ENCODE data around the gene NHSL2. TPM values are rescaled to one million over a fixed set of nuclear protein-coding genes. Genes with fewer than 3 reads are reported as not detected.

The NHSL2 gene
- total RNA-seq, 1 experiment from 2014 or later: 0.07 TPM

GRCh38 chrX:72031118-72031517 lies 120.5 kb downstream of the NHSL2 start:
- POLR2A ChIA-PET (ENCODE audit: unreplicated experiment): no interaction called here
- CTCF ChIA-PET: no interaction called here
- H3K79me2 ChIP-seq (ENCODE audit: low read length): no peaks in the 10 kb centered on the region
- no peak for ATAC-seq
- H3K4me2 ChIP-seq (ENCODE audit: low read length): no peak overlapping the region
- H3K36me3 ChIP-seq (ENCODE audit: low read depth, low read length): no peaks in the 10 kb centered on the region
- intact Hi-C loops (cut with micrococcal nuclease): no loop called here
- no TSS peak for BruUV-seq (replicated peaks)
- H3F3A ChIP-seq (ENCODE audit: low read length, unreplicated experiment): peaks cover 4% of the 10 kb centered on the region
- H3K9ac ChIP-seq (ENCODE audit: low read length): no peak overlapping the region
- H3K9me2 ChIP-seq (replicated peaks; ENCODE audit: low read length): no peaks in the 10 kb centered on the region
- no peaks in the 10 kb centered on the region for H3K27me3 ChIP-seq (ENCODE audit: low read length)
- H3K27ac ChIP-seq (ENCODE audit: low read length): no peak overlapping the region; the same call in 1 of the 2 replicates
- no peak overlapping the region for H2AFZ ChIP-seq (ENCODE audit: low read length)
- H3K9me3 ChIP-seq (ENCODE audit: low read length): no peaks in the 10 kb centered on the region
- DNase-seq: no peak
- peaks cover 43% of the 10 kb centered on the region for H3K4me1 ChIP-seq (ENCODE audit: insufficient read depth, low read length)
- TF ChIP-seq CTCF (conservative IDR thresholded peaks at IDR 0.05; ENCODE audit: low read depth, low read length) (no peak), EZH2 (IDR thresholded peaks at IDR 0.05; ENCODE audit: low read length, unreplicated experiment) (no peak), EZH2phosphoT487 (IDR thresholded peaks at IDR 0.05; ENCODE audit: borderline replicate concordance, low read length) (no peak)
- H4K20me1 ChIP-seq (ENCODE audit: low read length): no peaks in the 10 kb centered on the region
- no peak overlapping the region for H3K4me3 ChIP-seq (ENCODE audit: low read length)

GRCh38 chrX:72031634-72032033 lies 121.0 kb downstream of the NHSL2 start:
- H3K36me3 ChIP-seq (ENCODE audit: low read depth, low read length): no peaks in the 10 kb centered on the region
- no peaks in the 10 kb centered on the region for H3K79me2 ChIP-seq (ENCODE audit: low read length)
- POLR2A ChIA-PET (ENCODE audit: unreplicated experiment): no interaction called here
- TF ChIP-seq EZH2phosphoT487 (IDR thresholded peaks at IDR 0.05; ENCODE audit: borderline replicate concordance, low read length) (no peak), CTCF (conservative IDR thresholded peaks at IDR 0.05; ENCODE audit: low read depth, low read length) (no peak), EZH2 (IDR thresholded peaks at IDR 0.05; ENCODE audit: low read length, unreplicated experiment) (no peak)
- H3K9me2 ChIP-seq (replicated peaks; ENCODE audit: low read length): no peaks in the 10 kb centered on the region
- H3K4me2 ChIP-seq (ENCODE audit: low read length): no peak overlapping the region
- H3K9ac ChIP-seq (ENCODE audit: low read length): no peak overlapping the region
- CTCF ChIA-PET: no interaction called here
- no peak overlapping the region for H3K27ac ChIP-seq (ENCODE audit: low read length)
- H3K27me3 ChIP-seq (ENCODE audit: low read length): no peaks in the 10 kb centered on the region
- peaks cover 4% of the 10 kb centered on the region for H3F3A ChIP-seq (ENCODE audit: low read length, unreplicated experiment)
- peak; percentile 29 for DNase-seq
- no peaks in the 10 kb centered on the region for H4K20me1 ChIP-seq (ENCODE audit: low read length)
- no peaks in the 10 kb centered on the region for H3K9me3 ChIP-seq (ENCODE audit: low read length)
- ATAC-seq: no peak
- H3K4me3 ChIP-seq (ENCODE audit: low read length): no peak overlapping the region
- H2AFZ ChIP-seq (ENCODE audit: low read length): no peak overlapping the region
- peaks cover 39% of the 10 kb centered on the region for H3K4me1 ChIP-seq (ENCODE audit: insufficient read depth, low read length)
- BruUV-seq (replicated peaks): no TSS peak
- intact Hi-C loops (cut with micrococcal nuclease): no loop called here

GRCh38 chrX:72037601-72038000 lies 127.0 kb downstream of the NHSL2 start:
- intact Hi-C loops (cut with micrococcal nuclease): no loop called here
- no peak overlapping the region for H2AFZ ChIP-seq (ENCODE audit: low read length)
- ATAC-seq (no peak), DNase-seq (no peak)
- H3K4me2 ChIP-seq (ENCODE audit: low read length): no peak overlapping the region
- no peaks in the 10 kb centered on the region for H3K79me2 ChIP-seq (ENCODE audit: low read length)
- H3K9me2 ChIP-seq (replicated peaks; ENCODE audit: low read length): no peaks in the 10 kb centered on the region
- no peaks in the 10 kb centered on the region for H3K4me1 ChIP-seq (ENCODE audit: insufficient read depth, low read length)
- H3K36me3 ChIP-seq (ENCODE audit: low read depth, low read length): no peaks in the 10 kb centered on the region
- CTCF ChIA-PET: no interaction called here
- H4K20me1 ChIP-seq (ENCODE audit: low read length): no peaks in the 10 kb centered on the region
- H3F3A ChIP-seq (ENCODE audit: low read length, unreplicated experiment): no peaks in the 10 kb centered on the region
- H3K27me3 ChIP-seq (ENCODE audit: low read length): no peaks in the 10 kb centered on the region
- H3K27ac ChIP-seq (ENCODE audit: low read length): no peak overlapping the region
- H3K4me3 ChIP-seq (ENCODE audit: low read length): no peak overlapping the region
- TF ChIP-seq EZH2 (IDR thresholded peaks at IDR 0.05; ENCODE audit: low read length, unreplicated experiment): no peak
- no peak for TF ChIP-seq EZH2phosphoT487 (IDR thresholded peaks at IDR 0.05; ENCODE audit: borderline replicate concordance, low read length)
- TF ChIP-seq CTCF (conservative IDR thresholded peaks at IDR 0.05; ENCODE audit: low read depth, low read length): no peak
- no peak overlapping the region for H3K9ac ChIP-seq (ENCODE audit: low read length)
- POLR2A ChIA-PET (ENCODE audit: unreplicated experiment): no interaction called here
- BruUV-seq (replicated peaks): no TSS peak
- no peaks in the 10 kb centered on the region for H3K9me3 ChIP-seq (ENCODE audit: low read length)
